WTC11 (cell line): ENCODE measurements around the gene U2AF1L4. TPM values are rescaled to one million over a fixed set of nuclear protein-coding genes. Genes with fewer than 3 reads are reported as not detected.
A peak's percentile ranks its signal among the peaks of the same experiment; 100 is the strongest.

ENCODE experiments used
- ATAC-seq: fragments of 200-7000 bp; cut with Tn5 transposase; 2 replicates; pipeline ENCODE4 v1.10.0; 2021; ENCODE audit warnings: mild to moderate bottlenecking, moderate library complexity
- CTCF ChIA-PET: fragments of 300-600 bp; sonication (Branson Sonifier 250); formaldehyde crosslinking; loops from one replicate; lab custom pipeline; 2021; ENCODE audit warnings: antibody characterized with exemption; lab: Charles Lee
- POLR2A ChIA-PET: fragments of 350-600 bp; sonication (Branson Sonifier 250); formaldehyde crosslinking; loops from one replicate; lab custom pipeline; 2021; ENCODE audit warnings: antibody characterized with exemption; lab: Charles Lee
- DNase-seq: peaks from one replicate; pipeline ENCODE4 v3.0.0; 2021; ENCODE audit warnings: low spot score
- H3K27ac Mint-ChIP-seq: 2 replicates; pipeline ENCODE4 v1.8.0; 2021; ENCODE audit warnings: mixed read lengths
- H3K27me3 Mint-ChIP-seq: 2 replicates; pipeline ENCODE4 v1.8.0; 2021; ENCODE audit warnings: low read depth, mild to moderate bottlenecking, moderate library complexity, mixed read lengths
- H3K36me3 Mint-ChIP-seq: 2 replicates; pipeline ENCODE4 v1.8.0; 2021; ENCODE audit warnings: mixed read lengths
- H3K4me1 Mint-ChIP-seq: 2 replicates; pipeline ENCODE4 v1.8.0; 2022; ENCODE audit warnings: mixed read lengths
- H3K4me3 Mint-ChIP-seq: 2 replicates; pipeline ENCODE4 v1.8.0; 2021; ENCODE audit warnings: mild to moderate bottlenecking, moderate library complexity, mixed read lengths
- H3K9me3 Mint-ChIP-seq: 2 replicates; pipeline ENCODE4 v1.8.0; 2021; ENCODE audit warnings: mixed read lengths
- EMX1 ChIP-seq: fragments of 250-450 bp; sonication (Bioruptor Pico); IDR thresholded peaks from 2 replicates; pipeline ENCODE4 v1.8.0; 2021; ENCODE audit warnings: mild to moderate bottlenecking
- GABPB1 ChIP-seq: sonication (generic); formaldehyde crosslinking; IDR thresholded peaks from 2 replicates; pipeline ENCODE4 v1.8.1; 2023; ENCODE audit warnings: mild to moderate bottlenecking, missing genetic modification reagents
- IRF1 ChIP-seq: sonication (generic); formaldehyde crosslinking; IDR thresholded peaks from 2 replicates; pipeline ENCODE4 v1.8.0; 2023; ENCODE audit warnings: missing genetic modification reagents
- IRF2 ChIP-seq: sonication (generic); formaldehyde crosslinking; IDR thresholded peaks from 2 replicates; pipeline ENCODE4 v1.8.0; 2022; ENCODE audit warnings: low read depth, missing genetic modification reagents, borderline replicate concordance
- MLX ChIP-seq: sonication (generic); formaldehyde crosslinking; IDR thresholded peaks from 2 replicates; pipeline ENCODE4 v1.8.1; 2023; ENCODE audit warnings: mild to moderate bottlenecking, missing genetic modification reagents, moderate library complexity
- NR3C1 ChIP-seq: sonication (generic); formaldehyde crosslinking; conservative IDR thresholded peaks from 2 replicates; pipeline ENCODE4 v1.8.1; 2023; ENCODE audit warnings: low read depth, mild to moderate bottlenecking, missing genetic modification reagents
- PREB ChIP-seq: sonication (generic); formaldehyde crosslinking; IDR thresholded peaks from 2 replicates; pipeline ENCODE4 v1.8.1; 2022; ENCODE audit warnings: mild to moderate bottlenecking, missing genetic modification reagents, moderate library complexity, borderline replicate concordance
- SP1 ChIP-seq: sonication (generic); formaldehyde crosslinking; conservative IDR thresholded peaks from 2 replicates; pipeline ENCODE4 v1.8.1; 2022; ENCODE audit warnings: missing genetic modification reagents
- TCF7 ChIP-seq: sonication (generic); formaldehyde crosslinking; IDR thresholded peaks from 2 replicates; pipeline ENCODE4 v1.8.0; 2022; ENCODE audit warnings: mild to moderate bottlenecking, low read depth, missing genetic modification reagents, moderate library complexity
- USF1 ChIP-seq: sonication (generic); formaldehyde crosslinking; IDR thresholded peaks from 2 replicates; pipeline ENCODE4 v1.8.0; 2022; ENCODE audit warnings: mild to moderate bottlenecking, missing genetic modification reagents
- USF2 ChIP-seq: sonication (generic); formaldehyde crosslinking; IDR thresholded peaks from 2 replicates; pipeline ENCODE4 v1.8.1; 2023; ENCODE audit warnings: mild to moderate bottlenecking, missing genetic modification reagents, moderate library complexity
- ZBTB21 ChIP-seq: sonication (generic); formaldehyde crosslinking; IDR thresholded peaks from 2 replicates; pipeline ENCODE4 v1.8.1; 2023; ENCODE audit warnings: mild to moderate bottlenecking, missing genetic modification reagents, borderline replicate concordance
- ZNF425 ChIP-seq: fragments of 250-450 bp; sonication (Bioruptor Pico); conservative IDR thresholded peaks from 2 replicates; pipeline ENCODE4 v1.9.0; 2021; ENCODE audit warnings: mild to moderate bottlenecking
- ZNF532 ChIP-seq: fragments of 250-450 bp; sonication (Bioruptor Pico); IDR thresholded peaks from 2 replicates; pipeline ENCODE4 v1.9.0; 2021; ENCODE audit warnings: mild to moderate bottlenecking, borderline replicate concordance
- ZNF671 ChIP-seq: fragments of 250-450 bp; sonication (Bioruptor Pico); IDR thresholded peaks from 2 replicates; pipeline ENCODE4 v1.8.0; 2021; ENCODE audit warnings: mild to moderate bottlenecking
- total RNA-seq: library from RNA; stranded (reverse); gene quantifications from 3 replicates; pipeline ENCODE4 v1.2.3, GENCODE V29; 2021

The U2AF1L4 gene
- total RNA-seq, 1 experiment from 2014 or later = 20.9 TPM

- CTCF ChIA-PET = interaction anchor here (0.5 to 1.4 kb wide), 6 partner anchors 9 to 233 kb away, joined by 3 to 7 read pairs (median 3); no protein-coding TSS in a partner anchor
- Mint-ChIP-seq H3K27me3 (peaks cover 16% of the 10 kb centered on the region), H3K36me3 (no peaks in the 10 kb centered on the region), H3K9me3 (no peaks in the 10 kb centered on the region), H3K27ac (peak overlapping the region; percentile 13; the same call in 1 of the 2 replicates), H3K4me3 (no peak overlapping the region), H3K4me1 (peaks cover 38% of the 10 kb centered on the region)
- ATAC-seq = no peak
- no peak for TF ChIP-seq GABPB1 (CRISPR knock-in tag)
- TF ChIP-seq TCF7 (CRISPR knock-in tag) = no peak
- no peak for TF ChIP-seq ZBTB21 (CRISPR knock-in tag)
- no peak for TF ChIP-seq ZNF532 (CRISPR knock-in tag)
- TF ChIP-seq ZNF671 = no peak
- TF ChIP-seq USF2 (CRISPR knock-in tag) = no peak
- no peak for TF ChIP-seq SP1 (CRISPR knock-in tag)
- no peak for TF ChIP-seq MLX (CRISPR knock-in tag)
- no peak for TF ChIP-seq EMX1 (CRISPR knock-in tag)
- TF ChIP-seq NR3C1 (CRISPR knock-in tag) = no peak
- TF ChIP-seq USF1 = no peak
- TF ChIP-seq IRF1 (CRISPR knock-in tag) = no peak
- TF ChIP-seq ZNF425 (CRISPR knock-in tag) = no peak
- no peak for TF ChIP-seq PREB (CRISPR knock-in tag)
- TF ChIP-seq IRF2 = no peak
- POLR2A ChIA-PET = interaction anchor here (4.0 kb wide), 1 partner anchor 8 kb away, joined by 14 read pairs; the partner anchor contains the start of gene ZBTB32
- DNase-seq = no peak
Measured at GRCh38 chr19:35710784-35711723, 34.2 kb downstream of the U2AF1L4 start.
